Endothelial cell of umbilical vein (primary cell): Measurements from ENCODE around the gene KLHDC9. TPM values are rescaled to one million over a fixed set of nuclear protein-coding genes. Genes with fewer than 3 reads are reported as not detected.

Experiments used
- BruUV-seq: library from RNA; stranded (reverse); fragments of 400-500 nt; replicated peaks from 2 replicates; lab custom pipeline; 2021; lab: Mats Ljungman, UMichigan
- CTCF ChIA-PET: fragments of 300-600, 350-600 bp; sonication (Branson Sonifier 250); formaldehyde crosslinking; loops from one replicate; lab custom pipeline; 2021; ENCODE audit warnings: antibody characterized with exemption, inconsistent platforms; lab: Charles Lee
- POLR2A ChIA-PET: fragments of 300-600, 350-600 bp; sonication (Branson Sonifier 250); formaldehyde crosslinking; loops from one replicate; lab custom pipeline; 2021; ENCODE audit warnings: antibody characterized with exemption, inconsistent platforms; lab: Charles Lee
- DNase-seq: peaks from one replicate; pipeline ENCODE4 v3.0.0-alpha.2; 2011; ENCODE audit warnings: low read depth, low spot score
- FAIRE-seq: peaks from 2 replicates; lab custom pipeline; 2011; peaks lifted over from hg19 to GRCh38; lab: Jason Lieb, UNC
- H2AFZ ChIP-seq: 2 replicates; pipeline ENCODE4 v1.6.0; 2012; ENCODE audit warnings: low read depth, low read length, control low read depth, inconsistent platforms
- H3K27ac ChIP-seq: 2 replicates; pipeline ENCODE4 v1.5.1; 2011; ENCODE audit warnings: low read depth, mild to moderate bottlenecking, control low read depth, low read length, moderate library complexity; ENCODE audit not compliant: insufficient read depth
- H3K27me3 ChIP-seq, 2 experiments: 2 replicates each; pipeline versions ENCODE4 v1.6.0 to v1.6.1; 2011; ENCODE audit warnings: low read length in 2 of 2, mixed read lengths in 1 of 2; ENCODE audit not compliant: control insufficient read depth in 2 of 2, insufficient read depth in 2 of 2
- H3K36me3 ChIP-seq, 2 experiments: 2 replicates in 1 of 2; 3 replicates in 1 of 2; pipeline ENCODE4 v1.5.1; 2011; ENCODE audit warnings: low read length in 2 of 2, mild to moderate bottlenecking in 1 of 2, moderate library complexity in 1 of 2; ENCODE audit not compliant: control insufficient read depth in 2 of 2, insufficient read depth in 2 of 2; ENCODE audit errors: extremely low read depth in 1 of 2
- H3K4me1 ChIP-seq: 3 replicates; pipeline ENCODE4 v1.5.1; 2011; ENCODE audit warnings: mild to moderate bottlenecking, low read length; ENCODE audit not compliant: control insufficient read depth, insufficient read depth; ENCODE audit errors: extremely low read depth
- H3K4me2 ChIP-seq: 2 replicates; pipeline ENCODE4 v1.6.1; 2011; ENCODE audit warnings: low read length, control low read depth, mixed read lengths; ENCODE audit not compliant: insufficient read depth
- H3K4me3 ChIP-seq, 3 experiments: fragments of 200-600 bp in 1 of 3; sonication (generic), shearing (Covaris generic) in 1 of 3; replicated peaks in 1 of 3; 2 replicates each; pipeline ENCODE4 v1.5.1; 2011 to 2016; ENCODE audit warnings: control low read depth in 3 of 3, low read length in 3 of 3, mild to moderate bottlenecking in 2 of 3, inconsistent platforms in 1 of 3, low read depth in 1 of 3, moderate library complexity in 1 of 3; ENCODE audit not compliant: insufficient read depth in 1 of 3
- H3K79me2 ChIP-seq: 2 replicates; pipeline ENCODE4 v1.6.0; 2012; ENCODE audit warnings: low read length, inconsistent platforms; ENCODE audit not compliant: control insufficient read depth, insufficient read depth
- H3K9ac ChIP-seq: replicated peaks from 2 replicates; pipeline ENCODE3; 2011; ENCODE audit warnings: low read length, control low read depth; ENCODE audit not compliant: insufficient read depth; ENCODE audit errors: extremely low read depth
- H3K9me1 ChIP-seq: replicated peaks from 3 replicates; pipeline ENCODE4 v1.6.0; 2011; ENCODE audit warnings: mild to moderate bottlenecking, low read length; ENCODE audit not compliant: control insufficient read depth, insufficient read depth; ENCODE audit errors: extremely low read depth
- H3K9me3 ChIP-seq: replicated peaks from 2 replicates; pipeline ENCODE4 v1.5.1; 2012; ENCODE audit warnings: low read length, inconsistent platforms; ENCODE audit not compliant: control insufficient read depth, insufficient read depth
- H4K20me1 ChIP-seq: replicated peaks from 2 replicates; pipeline ENCODE3; 2011; ENCODE audit warnings: mild to moderate bottlenecking, low read length; ENCODE audit not compliant: control insufficient read depth, insufficient read depth; ENCODE audit errors: extremely low read depth
- CTCF ChIP-seq, 2 donors: IDR thresholded peaks; 1 replicate in 1 of 2; 2 replicates in 1 of 2; pipeline ENCODE4 v1.5.1; 2011; ENCODE audit warnings: low read length in 2 of 2, mild to moderate bottlenecking in 2 of 2, moderate library complexity in 2 of 2, control low read depth in 1 of 2, inconsistent platforms in 1 of 2, low read depth in 1 of 2; ENCODE audit not compliant: insufficient read depth in 1 of 2; ENCODE audit errors: extremely low read depth in 1 of 2
- FOS ChIP-seq: IDR thresholded peaks from 2 replicates; pipeline ENCODE4 v1.6.1; 2011; ENCODE audit warnings: mild to moderate bottlenecking, low read length, moderate library complexity, borderline replicate concordance; ENCODE audit not compliant: insufficient read depth
- GATA2 ChIP-seq: IDR thresholded peaks from 2 replicates; pipeline ENCODE4 v1.7.0; 2011; ENCODE audit warnings: low read depth, mild to moderate bottlenecking, moderate library complexity, mixed read lengths, low read length; ENCODE audit not compliant: insufficient read length, insufficient read depth
- JUN ChIP-seq: IDR thresholded peaks from 2 replicates; pipeline ENCODE4 v1.6.1; 2011; ENCODE audit warnings: borderline replicate concordance, low read depth; ENCODE audit not compliant: insufficient read length, insufficient read depth
- MAX ChIP-seq: IDR thresholded peaks from 2 replicates; pipeline ENCODE4 v1.6.1; 2011; ENCODE audit not compliant: insufficient read depth, insufficient read length
- MYC ChIP-seq: IDR thresholded peaks from one replicate; pipeline ENCODE4 v1.6.1; 2011; ENCODE audit warnings: mild to moderate bottlenecking, low read depth, low read length
- POLR2A ChIP-seq: IDR thresholded peaks from 2 replicates; pipeline ENCODE4 v1.6.1; 2012; ENCODE audit warnings: low read depth, mild to moderate bottlenecking, control low read depth, low read length
- POLR2AphosphoS5 ChIP-seq: IDR thresholded peaks from 2 replicates; pipeline ENCODE4 v1.6.1; 2012; ENCODE audit warnings: low read depth, mild to moderate bottlenecking, control low read depth, low read length, moderate library complexity; ENCODE audit not compliant: insufficient read depth
- dilution Hi-C: fragments of 300-500 bp; cut with MboI; formaldehyde crosslinking; loops from one replicate; pipeline ENCODE4 v1.15.0; 2019; ENCODE audit warnings: low sequenced_read_pairs; ENCODE audit not compliant: extremely low pct_ligation_motif_present
- intact Hi-C: fragments of 100-400 bp; cut with micrococcal nuclease; formaldehyde crosslinking; loops from one replicate; pipeline ENCODE4 v1.10.0; 2022
- polyA plus RNA-seq, 4 experiments: library from polyadenylated mRNA; depleted of rRNA in 3 of 4; stranded (reverse) in 3 of 4; unstranded in 1 of 4; fragments of >200 nt; gene quantifications; 2 replicates each; pipeline versions ENCODE4 v1.2.1 to v1.2.3, GENCODE V29; 2011 to 2012; ENCODE audit warnings: missing spikeins in 1 of 4
- total RNA-seq: library from RNA; stranded (reverse); gene quantifications from 2 replicates; pipeline ENCODE4 v1.2.3, GENCODE V29; 2021

KLHDC9 gene
- total and polyA plus RNA-seq, 2 donors (not counting 3 experiments of a cell fraction or from before 2014, with no cell fraction given) = 1.1 to 2.6 TPM

GRCh38 chr1:161081519-161081918 is 16.6 kb upstream of the KLHDC9 start:
- Histone ChIP-seq H3K9me1 (no peaks in the 10 kb centered on the region), H3K36me3 (no peaks in the 10 kb centered on the region), H3K27ac (no peak overlapping the region), H3K9ac (no peak overlapping the region), H3K4me3 (no peak overlapping the region), H3K27me3 (no peaks in the 10 kb centered on the region), H2AFZ (no peak overlapping the region), H3K79me2 (no peaks in the 10 kb centered on the region), H3K4me1 (no peaks in the 10 kb centered on the region), H3K9me3 (no peaks in the 10 kb centered on the region), H3K4me2 (no peak overlapping the region), H4K20me1 (no peaks in the 10 kb centered on the region)
- intact Hi-C loops = no loop called here
- DNase-seq (no peak), FAIRE-seq (no peak)
- BruUV-seq = no TSS peak
- no peak for TF ChIP-seq POLR2AphosphoS5
- dilution Hi-C loops = no loop called here
- ChIA-PET CTCF (interaction anchor here (1.1 kb wide), 1 partner anchor 16 kb away, joined by 3 read pairs; the partner anchor contains the start of gene KLHDC9), POLR2A (no interaction called here)

- intact Hi-C loops = no loop called here
- Histone ChIP-seq H3K4me3 (no peak overlapping the region), H3K9me1 (no peaks in the 10 kb centered on the region), H3K4me2 (no peak overlapping the region), H3K79me2 (no peaks in the 10 kb centered on the region), H2AFZ (no peak overlapping the region), H3K4me1 (no peaks in the 10 kb centered on the region), H3K36me3 (no peaks in the 10 kb centered on the region), H3K9me3 (no peaks in the 10 kb centered on the region), H4K20me1 (no peaks in the 10 kb centered on the region), H3K27ac (no peak overlapping the region), H3K27me3 (no peaks in the 10 kb centered on the region), H3K9ac (no peak overlapping the region)
- dilution Hi-C loops = no loop called here
- no peak for DNase-seq
- POLR2A ChIA-PET = no interaction called here
- no peak for TF ChIP-seq FOS
- TF ChIP-seq POLR2AphosphoS5 = no peak
- TF ChIP-seq JUN = no peak
- TF ChIP-seq MYC = no peak
- no peak for TF ChIP-seq POLR2A
- TF ChIP-seq GATA2 = no peak
- no peak for TF ChIP-seq MAX
- TF ChIP-seq CTCF (IDR thresholded peaks at IDR 0.05; ENCODE audit: extremely low read depth in 1 of 2, insufficient read depth in 1 of 2, low read depth in 1 of 2, low read length in 2 of 2) = no peak
- FAIRE-seq = no peak
- CTCF ChIA-PET = interaction anchor here (1.1 kb wide), 1 partner anchor 15 kb away, joined by 3 read pairs; the partner anchor contains the start of gene KLHDC9
- no TSS peak for BruUV-seq
Observed at GRCh38 chr1:161082483-161082882, 15.7 kb upstream of the KLHDC9 start.
